Measurements from ENCODE around the gene DNM3.

Gene DNM3

GRCh38 chr1:172460177-172460576 lies 618.9 kb downstream of the DNM3 start:
- H3K4me3 ChIP-seq (ENCODE audit: low read length) = no peak overlapping the region
- no peak for DNase-seq (ENCODE audit: low read depth)

GRCh38 chr1:172460887-172461315 lies 619.6 kb downstream of the DNM3 start:
- DNase-seq (ENCODE audit: low read depth) = no peak
- no peak for TF ChIP-seq CTCF (conservative IDR thresholded peaks at IDR 0.05; ENCODE audit: low read depth, low read length)
- H3K4me3 ChIP-seq (ENCODE audit: low read length) = no peak overlapping the region

More at GRCh38 chr1:172460177-172460576, 618.9 kb downstream of the DNM3 start:
- TF ChIP-seq CTCF (conservative IDR thresholded peaks at IDR 0.05; ENCODE audit: low read depth, low read length) = no peak
